GM19455 (cell line): ENCODE measurements around the gene BICC1.

Experiments used
- ATAC-seq: cut with Tn5 transposase; IDR thresholded peaks from one replicate; pipeline ENCODE4 v1.9.1; 2021; ENCODE audit not compliant: unreplicated experiment

The BICC1 gene

DNA sequence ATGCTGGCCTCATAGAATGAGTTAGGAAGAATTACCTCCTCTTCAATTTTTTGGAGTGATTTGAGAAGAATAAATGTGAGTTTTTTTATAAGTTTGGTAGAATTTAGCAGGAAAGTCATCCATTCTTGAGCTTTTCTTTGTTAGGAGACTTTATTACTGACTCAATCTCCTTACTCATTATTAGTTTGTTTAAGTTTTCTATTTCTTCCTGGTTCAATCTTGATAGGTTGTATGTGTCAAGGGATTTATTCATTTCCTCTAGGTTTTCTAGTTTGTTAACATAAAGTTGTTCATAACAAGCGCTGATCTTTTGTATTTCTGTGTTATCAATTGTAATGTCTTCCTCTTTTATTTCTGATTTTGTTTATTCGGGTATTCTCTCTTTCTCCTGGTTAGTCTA, 47.4 kb downstream of the BICC1 start:
- ATAC-seq, result no peak

DNA sequence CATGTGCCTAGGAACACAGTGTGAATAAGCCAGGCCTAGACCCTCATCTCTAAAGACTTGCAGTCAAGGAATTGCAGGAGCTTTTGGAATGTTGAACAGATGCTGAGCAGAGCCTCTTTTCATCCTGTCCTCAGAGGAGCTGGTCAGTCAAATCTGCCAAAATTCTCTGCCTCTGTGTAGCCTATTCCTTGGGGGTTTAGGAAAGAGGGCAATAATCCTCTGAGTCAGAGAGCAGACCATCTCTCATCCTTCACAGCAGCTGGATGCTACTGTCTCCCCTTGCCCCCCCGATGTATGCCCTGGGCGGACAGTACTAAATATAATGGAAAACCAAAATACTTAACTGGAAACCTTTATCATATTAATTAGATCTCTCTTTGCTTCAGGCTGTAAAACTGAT, 52.6 kb downstream of the BICC1 start:
- no peak for ATAC-seq

DNA sequence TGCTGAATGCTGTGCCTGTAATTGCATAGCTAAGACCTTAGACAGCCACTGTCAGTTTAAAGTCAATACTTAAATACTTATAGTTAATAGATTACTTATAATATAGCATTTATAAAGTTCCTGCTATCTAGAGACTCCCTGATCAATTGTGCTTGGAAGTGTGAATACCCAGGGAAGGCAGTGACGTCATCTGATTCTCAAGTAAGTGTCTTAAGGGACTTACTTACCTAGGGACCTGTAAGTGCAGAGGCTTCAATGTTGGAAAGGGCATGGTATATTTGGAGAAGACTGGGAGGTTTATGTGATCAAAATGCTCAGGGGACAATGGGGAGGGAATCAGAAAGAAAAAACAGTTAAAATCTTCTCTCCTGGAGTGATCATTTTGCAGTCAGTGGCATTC, 55.0 kb downstream of the BICC1 start:
- no peak for ATAC-seq

DNA sequence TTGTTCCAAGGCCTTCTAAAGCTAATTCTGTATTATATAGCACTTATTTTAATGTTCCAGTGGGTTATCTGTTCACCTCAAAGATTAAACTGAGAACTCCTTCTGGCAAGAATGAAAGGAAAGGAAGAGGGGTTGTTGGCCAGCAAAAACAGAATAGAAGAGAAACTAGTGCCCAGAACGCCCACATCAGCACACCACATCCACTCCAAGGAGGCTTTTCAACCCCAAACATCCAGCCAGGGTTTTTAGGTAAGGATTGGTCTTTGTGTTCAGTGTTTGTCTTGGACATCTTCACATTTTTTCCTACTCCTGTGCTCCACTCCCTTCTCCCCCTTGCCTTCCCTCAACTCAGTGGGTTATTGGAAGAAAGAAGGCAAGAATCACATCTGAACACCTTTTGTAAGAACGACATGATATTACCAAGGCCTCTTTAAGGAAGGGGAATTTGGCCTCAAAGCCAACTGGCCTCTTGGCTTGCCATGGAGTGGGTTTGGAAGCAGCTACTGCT, 55.8 kb downstream of the BICC1 start:
- ATAC-seq, result no peak

DNA sequence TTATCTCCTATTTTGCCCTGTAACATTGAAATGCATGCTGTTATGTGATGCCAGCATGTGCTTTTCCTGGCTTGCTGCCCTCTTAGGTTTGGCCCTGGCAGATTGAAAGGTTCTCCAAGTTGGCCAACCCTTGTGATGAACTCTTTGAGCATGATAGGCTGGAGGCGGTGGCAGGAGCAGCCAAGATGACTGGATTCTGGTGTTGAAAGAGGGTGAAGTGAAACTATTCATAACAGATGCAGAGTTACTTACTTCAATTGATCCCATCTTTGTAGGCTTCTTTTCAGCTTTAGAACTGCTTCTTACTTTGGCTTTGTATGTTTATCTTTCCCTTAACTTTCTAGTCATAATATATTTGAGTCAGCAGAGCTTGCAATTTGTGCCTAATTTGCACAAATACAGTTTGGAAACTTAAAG, 57.6 kb downstream of the BICC1 start:
- no peak for ATAC-seq

DNA sequence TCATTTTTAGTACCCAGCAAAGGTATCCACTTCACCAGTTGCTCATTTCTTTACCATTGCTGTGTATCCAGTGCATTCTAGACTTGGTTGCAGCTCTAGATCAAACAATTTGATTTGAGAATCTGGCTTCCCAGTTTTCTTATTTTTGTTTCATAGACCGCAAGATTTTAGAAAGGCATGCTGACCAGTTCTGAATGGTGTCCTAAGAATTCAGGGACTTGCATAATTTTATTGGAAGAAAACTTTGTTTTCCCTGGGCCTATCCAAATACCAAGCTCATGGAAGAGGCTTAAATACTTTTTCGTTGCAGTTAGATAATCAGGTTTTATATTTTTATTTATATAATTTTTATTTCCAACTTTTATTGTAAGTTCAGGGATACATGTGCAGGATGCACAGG, 58.3 kb downstream of the BICC1 start:
- ATAC-seq, result no peak

DNA sequence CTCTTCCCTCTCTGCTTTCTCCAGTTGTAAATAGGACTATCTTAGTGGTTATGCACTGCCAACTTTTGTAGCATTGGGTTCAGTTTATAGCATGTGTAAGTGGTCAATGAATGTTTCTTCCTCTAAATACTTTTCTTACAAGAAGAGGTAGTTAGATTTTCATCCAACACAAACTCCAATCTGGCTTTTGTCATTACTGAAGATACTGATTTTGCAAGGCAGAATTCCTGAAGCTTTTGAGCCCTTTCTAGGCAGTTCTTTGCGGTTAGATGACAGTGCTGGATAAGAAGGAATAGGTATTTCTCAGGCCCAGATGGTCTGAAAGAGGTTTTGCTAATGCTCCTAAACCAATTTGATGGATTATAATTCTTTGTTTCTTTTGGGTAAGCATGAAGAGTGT, 60.5 kb downstream of the BICC1 start:
- ATAC-seq, result no peak

DNA sequence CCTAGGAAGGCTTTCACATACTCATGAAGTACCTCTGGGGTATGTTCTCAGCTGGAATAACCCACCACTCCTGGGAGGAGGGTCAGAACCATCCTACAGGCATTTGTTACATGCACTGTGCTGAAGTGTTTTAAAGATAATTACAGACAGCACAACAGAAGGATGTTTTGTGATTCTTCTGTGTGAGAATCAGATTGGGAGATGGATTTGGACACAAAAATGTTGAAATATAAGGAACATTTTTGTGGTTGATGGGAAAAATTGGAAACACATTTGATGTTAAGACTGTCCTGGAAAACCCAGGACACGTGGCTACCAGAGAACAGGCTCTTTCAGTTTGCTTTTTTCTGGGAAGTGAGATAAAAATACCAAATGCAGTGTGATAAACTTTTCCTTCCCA, 61.4 kb downstream of the BICC1 start:
- no peak for ATAC-seq

DNA sequence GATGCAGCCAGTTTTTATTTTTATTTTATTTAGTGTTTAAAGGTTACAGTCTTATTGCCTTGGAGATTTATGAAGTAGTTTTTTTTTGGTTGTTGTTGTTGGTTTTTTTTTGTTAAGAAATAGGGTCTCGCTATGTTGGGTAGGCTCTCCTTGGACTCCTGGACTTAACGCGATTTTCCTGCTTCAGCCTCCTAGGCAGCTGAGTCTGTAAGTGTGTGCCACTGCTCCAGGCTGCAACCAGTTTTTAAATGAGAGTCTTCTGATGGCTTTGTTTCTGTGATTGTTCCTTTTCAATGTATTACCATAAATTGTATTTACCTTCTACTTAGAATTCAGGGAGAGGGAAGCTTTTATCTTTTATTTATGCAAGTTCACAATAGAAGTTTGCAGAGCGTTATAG, 62.8 kb downstream of the BICC1 start:
- no peak for ATAC-seq

DNA sequence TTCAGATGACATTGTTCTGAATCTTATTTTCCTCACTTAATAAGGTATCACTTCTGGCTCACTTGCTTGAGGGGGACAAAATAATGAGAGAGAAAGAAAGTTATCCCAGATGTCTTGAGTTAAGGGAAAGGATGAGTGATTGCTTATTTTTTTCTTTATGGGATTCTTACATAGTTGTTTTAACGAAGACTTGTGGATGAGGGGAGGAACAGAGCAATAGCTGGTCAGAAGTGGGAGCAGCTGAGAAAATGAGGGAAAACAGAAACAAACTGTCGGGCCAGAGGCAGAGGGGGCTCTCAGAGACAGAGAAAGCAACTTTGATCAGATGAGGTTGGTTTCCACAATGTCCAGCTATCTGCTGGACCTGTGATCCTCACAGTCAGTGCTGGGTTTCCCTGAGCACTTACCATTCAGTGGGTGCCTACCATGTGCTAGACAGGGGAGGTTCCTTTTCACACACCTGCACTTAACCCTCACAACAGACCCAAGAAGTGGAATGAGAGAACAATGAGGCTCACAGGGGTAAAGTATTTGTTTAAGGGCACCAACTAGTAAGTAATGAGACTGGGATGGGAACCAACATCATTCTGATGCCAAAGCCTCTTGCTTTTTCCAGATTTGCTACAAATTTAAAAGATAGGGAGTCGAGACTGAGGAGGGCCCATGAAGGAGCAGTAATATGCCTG, 64.2 kb downstream of the BICC1 start:
- no peak for ATAC-seq

DNA sequence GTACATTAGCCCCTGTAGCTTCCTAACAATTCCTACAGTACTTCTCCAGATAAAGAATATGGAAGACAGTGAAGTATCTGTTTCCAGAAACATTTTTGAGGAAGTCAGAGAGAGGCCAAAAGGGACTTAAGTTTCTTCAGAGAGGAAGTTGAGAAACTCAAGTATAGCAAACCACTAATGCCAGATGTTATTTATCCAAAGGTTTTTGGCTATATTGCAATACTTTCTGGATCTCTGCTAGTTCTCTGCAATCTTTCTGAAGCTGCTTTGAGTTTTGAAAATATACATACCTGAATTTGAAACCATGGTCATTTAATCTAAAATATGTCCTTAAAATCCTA, 64.7 kb downstream of the BICC1 start:
- ATAC-seq, result no peak

DNA sequence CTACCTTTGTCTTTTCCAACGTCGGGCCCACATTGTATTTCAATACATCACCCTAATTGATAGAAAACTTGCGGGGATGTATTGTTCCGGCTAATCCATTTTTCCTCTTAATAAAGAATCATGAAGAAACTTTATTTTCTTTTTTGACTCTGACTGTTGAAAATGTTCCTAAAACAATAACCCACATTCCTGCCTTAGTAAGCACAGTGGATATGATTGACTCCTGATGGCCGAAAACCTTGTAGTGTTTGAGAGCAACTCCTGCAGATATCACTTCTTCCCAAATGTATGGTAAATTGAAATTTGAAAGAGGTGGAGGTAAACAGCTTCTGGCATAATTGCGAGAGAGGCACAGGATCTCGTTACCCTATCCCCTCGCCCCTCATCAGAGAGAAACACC, 65.7 kb downstream of the BICC1 start:
- ATAC-seq, result no peak

DNA sequence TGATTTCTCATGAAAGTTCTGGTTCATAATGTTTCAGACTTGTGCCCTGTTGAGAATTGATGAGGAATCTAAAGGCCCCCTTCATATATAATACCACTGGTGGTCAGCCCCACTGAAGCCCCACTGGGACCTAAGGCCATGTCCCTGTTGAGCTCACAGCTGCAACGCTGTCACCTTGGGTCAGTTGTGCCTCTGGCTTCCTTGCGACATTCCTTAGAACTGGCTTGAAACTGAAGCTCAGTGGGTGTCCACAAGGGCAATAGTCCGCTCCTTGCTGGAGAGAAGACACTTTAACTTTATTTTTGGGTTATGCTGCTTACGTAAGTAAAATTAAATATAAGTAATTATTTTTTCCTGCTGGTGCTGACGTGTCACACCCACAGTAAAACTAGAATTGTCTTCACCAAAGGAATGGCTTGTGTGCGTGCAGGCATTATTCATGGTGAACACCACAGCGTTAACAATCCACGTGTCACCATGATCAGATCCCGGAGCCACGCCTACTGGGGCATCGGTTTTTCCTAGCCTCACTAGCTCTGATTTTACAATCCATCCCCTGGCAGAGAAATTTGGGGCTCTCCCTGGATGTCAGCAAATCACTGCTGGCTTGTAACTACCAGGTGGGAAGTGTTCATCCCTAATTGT, 66.5 kb downstream of the BICC1 start:
- ATAC-seq, result no peak

DNA sequence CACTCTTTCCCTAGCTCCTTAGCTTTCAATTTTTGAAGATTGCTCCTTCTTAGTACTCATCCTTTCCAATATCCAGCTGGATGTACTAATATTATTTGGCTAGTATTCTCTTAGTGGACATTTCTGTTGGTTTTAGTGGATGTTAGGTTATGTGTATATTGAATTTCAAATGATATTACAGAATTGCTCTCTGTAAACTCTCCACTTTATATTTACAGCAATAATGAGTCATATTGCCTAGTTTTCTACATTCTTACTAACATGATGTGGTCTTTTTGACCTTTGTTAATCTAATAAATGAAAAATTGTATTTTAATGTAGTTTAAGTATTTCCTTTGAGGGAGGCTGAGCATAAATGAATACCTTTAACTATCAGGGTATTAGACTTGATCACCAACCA, 69.4 kb downstream of the BICC1 start:
- ATAC-seq, result no peak

DNA sequence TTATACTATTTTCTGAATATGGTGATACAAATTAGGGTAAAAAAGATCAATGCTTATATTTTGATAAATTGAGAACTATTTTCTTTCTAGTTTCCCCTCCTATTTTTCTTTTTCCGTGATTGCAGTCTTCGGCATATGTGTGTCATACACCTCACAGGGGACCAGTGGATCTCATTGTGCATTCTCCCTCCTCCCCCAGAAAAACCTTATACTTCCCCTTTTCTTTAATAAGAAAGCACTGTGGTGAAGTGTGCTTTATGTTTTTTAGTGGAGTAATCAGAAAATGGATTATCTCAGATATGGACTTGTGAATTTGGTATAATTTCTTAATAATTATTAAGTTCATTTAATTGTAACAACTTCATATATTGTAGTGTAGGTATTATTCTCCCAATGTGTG, 72.8 kb downstream of the BICC1 start:
- no peak for ATAC-seq

DNA sequence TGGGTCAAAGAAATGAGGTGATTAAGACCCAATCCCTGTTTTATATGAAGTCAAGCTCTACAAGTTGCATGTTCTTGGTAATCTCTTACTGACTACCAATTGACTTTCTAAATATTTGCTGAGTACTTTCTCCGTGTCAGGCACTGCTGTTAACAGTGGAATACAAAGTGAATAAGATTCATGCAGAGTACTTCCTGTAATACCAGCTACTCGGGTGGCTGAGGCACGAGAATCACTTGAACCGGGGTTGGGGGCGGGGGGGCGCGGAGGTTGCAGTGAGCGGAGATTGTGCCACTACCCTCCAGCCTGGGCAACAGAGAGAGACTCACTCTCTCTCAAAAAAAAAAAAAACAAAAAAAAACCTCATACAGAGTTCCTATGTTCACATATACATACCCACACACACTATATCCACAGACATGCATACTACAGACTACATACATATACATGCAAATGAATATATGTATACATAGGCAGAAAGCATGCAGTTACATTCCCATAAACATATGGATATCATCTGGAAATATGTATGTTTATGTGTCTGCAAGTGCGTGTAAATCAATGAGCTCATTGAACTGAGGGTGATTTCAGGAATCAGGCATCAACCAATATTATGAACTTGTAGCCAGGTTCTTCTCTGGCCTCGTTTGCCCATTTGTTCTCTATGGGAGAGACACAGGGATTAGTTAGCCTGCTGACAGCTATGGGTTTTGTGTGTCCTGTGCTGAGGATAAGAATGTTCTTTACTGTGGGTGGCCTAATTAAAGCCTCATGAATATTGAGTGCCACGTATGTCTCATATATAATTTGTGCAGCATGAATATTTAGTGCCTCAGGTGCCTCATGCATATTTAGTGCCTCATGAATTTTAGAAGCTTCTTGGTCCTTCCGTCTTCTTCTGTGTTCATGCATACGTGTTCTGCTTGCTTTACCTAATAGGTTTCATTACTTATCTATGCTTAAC, 73.9 kb downstream of the BICC1 start:
- ATAC-seq, result no peak

DNA sequence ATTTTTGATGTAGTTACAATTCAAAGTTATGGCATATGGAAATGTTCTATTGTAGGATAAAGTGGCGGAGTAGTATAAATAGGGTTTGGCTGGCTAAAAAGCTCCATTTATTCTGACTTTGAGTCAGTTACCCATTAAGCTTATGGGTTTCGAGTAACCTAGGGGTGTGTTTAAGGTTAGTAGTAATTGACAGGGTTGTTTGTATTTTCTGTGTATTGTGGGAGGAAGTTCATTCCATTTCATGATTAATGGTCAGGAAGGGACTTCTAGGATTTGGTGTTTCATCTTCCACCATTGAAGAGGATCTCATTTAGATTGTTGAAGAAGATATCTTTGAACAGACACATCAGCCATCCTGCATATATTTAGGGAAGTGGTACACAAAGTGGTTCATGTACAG, 75.0 kb downstream of the BICC1 start:
- ATAC-seq, result no peak

DNA sequence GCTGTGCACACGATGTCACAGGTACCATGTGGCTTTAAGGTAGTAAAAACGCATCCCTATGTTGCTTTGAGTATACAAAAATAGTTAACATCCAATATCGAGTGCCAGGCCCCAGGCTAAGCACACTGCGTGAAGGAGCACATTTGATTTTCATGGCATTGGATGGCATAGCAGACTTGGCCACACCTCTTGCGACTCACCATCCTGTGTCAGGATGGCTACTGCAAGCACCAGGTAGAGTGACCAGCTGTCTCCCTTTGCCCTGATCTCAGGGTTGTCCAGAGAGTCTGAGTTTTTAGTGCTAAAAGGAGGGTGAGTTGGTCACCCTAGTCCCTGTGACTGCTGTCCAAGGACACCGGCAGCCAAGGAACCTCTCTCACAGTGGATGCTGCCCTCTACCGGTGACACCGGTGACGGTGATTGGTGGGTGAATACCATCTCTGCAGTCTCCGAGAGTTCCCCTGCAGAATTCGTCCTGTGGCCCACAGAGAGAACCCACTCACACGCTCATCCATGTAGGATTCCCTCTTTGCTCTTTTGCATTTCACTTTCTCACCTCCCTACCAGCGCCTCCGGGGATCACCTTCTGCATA, 76.1 kb downstream of the BICC1 start:
- ATAC-seq, result no peak

DNA sequence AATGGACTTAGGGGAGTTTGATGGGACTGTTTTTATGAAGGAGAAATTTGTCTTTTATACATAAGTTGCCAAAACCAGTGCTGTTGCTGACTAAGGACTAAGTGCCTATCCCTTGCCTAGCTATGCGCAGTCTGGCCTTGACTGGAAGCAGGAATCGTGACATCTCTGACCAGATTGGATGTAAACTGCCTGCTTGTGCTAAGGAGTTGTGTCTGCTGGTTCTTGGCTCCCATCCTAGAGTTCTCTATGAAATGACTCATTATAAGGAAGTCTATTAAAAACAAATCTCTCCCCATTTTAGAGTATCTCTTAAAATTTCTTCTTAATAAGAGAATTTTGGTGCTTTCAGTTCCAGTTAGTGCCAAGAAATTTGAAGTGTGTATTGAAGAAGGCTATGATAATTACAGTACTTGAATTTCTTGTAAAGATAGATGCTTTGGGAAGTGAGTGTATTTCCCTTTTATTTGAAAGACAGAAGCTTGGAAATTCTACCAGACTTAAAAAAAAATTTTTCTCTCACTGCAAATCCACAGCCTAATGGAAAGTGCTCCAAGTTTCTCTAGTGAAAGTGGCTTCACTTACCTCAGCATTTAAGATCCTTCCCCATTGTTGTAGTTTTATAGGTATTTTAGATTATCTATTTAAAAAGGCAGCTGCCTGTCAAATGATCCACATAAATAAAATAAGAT, 77.6 kb downstream of the BICC1 start:
- ATAC-seq, result no peak

DNA sequence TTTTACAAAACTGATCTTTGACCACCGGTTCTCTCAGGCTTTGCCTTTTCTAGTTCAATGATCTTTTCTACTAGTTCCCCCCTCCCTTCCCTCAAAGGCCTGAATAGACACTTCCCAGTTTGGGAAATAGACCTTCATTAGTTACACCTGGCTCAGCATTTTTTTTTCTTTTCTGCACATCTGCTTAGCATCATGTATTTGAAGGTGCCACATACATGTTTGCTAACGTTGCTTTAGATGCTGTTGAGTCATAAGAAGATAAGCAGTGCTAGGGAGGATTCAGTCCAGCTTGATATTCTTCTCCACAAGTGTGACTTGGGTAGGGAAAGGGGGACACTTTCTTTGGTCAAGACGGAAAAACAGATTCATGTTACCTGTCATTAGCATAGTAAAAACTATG, 78.3 kb downstream of the BICC1 start:
- no peak for ATAC-seq

DNA sequence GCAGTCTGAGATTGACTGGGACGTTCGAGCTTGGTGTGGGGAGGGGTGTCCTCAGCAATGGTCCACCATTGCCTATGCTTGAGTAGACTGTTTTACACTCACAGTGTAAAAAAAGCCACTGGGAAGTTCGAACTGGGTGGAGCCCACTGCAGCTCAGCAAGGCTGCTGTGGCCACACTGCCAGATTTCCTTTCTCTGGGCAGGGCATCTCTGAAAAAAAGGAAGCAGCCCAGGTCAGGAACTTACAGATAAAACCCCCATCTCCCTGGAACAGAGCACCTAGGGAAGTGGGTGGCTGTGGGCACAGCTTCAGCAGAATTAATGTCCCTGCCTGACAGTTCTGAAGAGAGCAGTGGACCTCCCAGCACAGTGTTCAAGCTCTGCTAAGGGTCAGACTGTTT, 80.3 kb downstream of the BICC1 start:
- no peak for ATAC-seq
